ENCODE data around the gene FBXL14. TPM values are rescaled to one million over a fixed set of nuclear protein-coding genes. Genes with fewer than 3 reads are reported as not detected.

Gene FBXL14
- total RNA-seq, 4 donors from 2014 or later, result 6.3 to 20.4 (median 12.7) TPM

GRCh38 chr12:1566449-1567135, 27.8 kb downstream of the FBXL14 start:
- TF ChIP-seq POLR2A (IDR thresholded peaks at IDR 0.05), result no peak
- no peak for TF ChIP-seq CTCF (IDR thresholded peaks at IDR 0.05)
- H3K36me3 ChIP-seq, result no peaks in the 10 kb centered on the region
- H3K4me1 ChIP-seq, result no peaks in the 10 kb centered on the region
- no peak overlapping the region for H3K27ac ChIP-seq
- no peak overlapping the region for H3K4me3 ChIP-seq
- H3K9me3 ChIP-seq, result no peaks in the 10 kb centered on the region
- no peak for DNase-seq
- no peaks in the 10 kb centered on the region for H3K27me3 ChIP-seq

- Histone ChIP-seq H3K27me3 (no peaks in the 10 kb centered on the region), H3K4me3 (no peak overlapping the region), H3K36me3 (no peaks in the 10 kb centered on the region), H3K27ac (no peak overlapping the region), H3K9me3 (no peaks in the 10 kb centered on the region), H3K4me1 (no peaks in the 10 kb centered on the region)
- DNase-seq, result no peak
- TF ChIP-seq POLR2A (IDR thresholded peaks at IDR 0.05) (no peak), CTCF (IDR thresholded peaks at IDR 0.05) (no peak)
Observed at GRCh38 chr12:1565172-1565571, 29.2 kb downstream of the FBXL14 start.

GRCh38 chr12:1564067-1564466, 30.3 kb downstream of the FBXL14 start:
- H3K4me3 ChIP-seq, result no peak overlapping the region
- H3K9me3 ChIP-seq, result no peaks in the 10 kb centered on the region
- H3K27me3 ChIP-seq, result no peaks in the 10 kb centered on the region
- no peak overlapping the region for H3K27ac ChIP-seq
- no peaks in the 10 kb centered on the region for H3K4me1 ChIP-seq
- TF ChIP-seq POLR2A (IDR thresholded peaks at IDR 0.05) (no peak), CTCF (IDR thresholded peaks at IDR 0.05) (no peak)
- no peak for DNase-seq
- H3K36me3 ChIP-seq, result no peaks in the 10 kb centered on the region

GRCh38 chr12:1562813-1563407, 31.5 kb downstream of the FBXL14 start:
- Histone ChIP-seq H3K4me1 (no peaks in the 10 kb centered on the region), H3K27me3 (no peaks in the 10 kb centered on the region), H3K4me3 (no peak overlapping the region), H3K36me3 (no peaks in the 10 kb centered on the region), H3K9me3 (no peaks in the 10 kb centered on the region), H3K27ac (no peak overlapping the region)
- TF ChIP-seq POLR2A (IDR thresholded peaks at IDR 0.05), result no peak
- TF ChIP-seq CTCF (IDR thresholded peaks at IDR 0.05), result no peak
- DNase-seq, result no peak

GRCh38 chr12:1560704-1561103, 33.7 kb downstream of the FBXL14 start:
- no peak for TF ChIP-seq CTCF (IDR thresholded peaks at IDR 0.05)
- no peak for TF ChIP-seq POLR2A (IDR thresholded peaks at IDR 0.05)
- Histone ChIP-seq H3K9me3 (no peaks in the 10 kb centered on the region), H3K36me3 (no peaks in the 10 kb centered on the region), H3K4me3 (no peak overlapping the region), H3K4me1 (no peaks in the 10 kb centered on the region), H3K27ac (no peak overlapping the region), H3K27me3 (no peaks in the 10 kb centered on the region)
- DNase-seq, result no peak
